Ectodermal cell (in vitro differentiated cells): ENCODE data around the gene MYH3.

Source experiments
- H3K27ac ChIP-seq: 2 replicates; pipeline ENCODE4 v1.7.0; 2013; ENCODE audit warnings: mild to moderate bottlenecking, low read depth, low read length; ENCODE audit not compliant: insufficient read depth, poor library complexity, severe bottlenecking
- H3K27me3 ChIP-seq: 2 replicates; pipeline ENCODE4 v1.7.0; 2013; ENCODE audit warnings: mild to moderate bottlenecking, low read length; ENCODE audit not compliant: insufficient read depth, control insufficient read depth, poor library complexity, severe bottlenecking
- H3K36me3 ChIP-seq: one replicate; pipeline ENCODE4 v1.7.0; 2013; ENCODE audit warnings: low read length; ENCODE audit not compliant: control insufficient read depth, insufficient read depth
- H3K4me1 ChIP-seq: one replicate; pipeline ENCODE4 v1.7.0; 2013; ENCODE audit warnings: low read length; ENCODE audit not compliant: control insufficient read depth, insufficient read depth
- H3K4me3 ChIP-seq: 2 replicates; pipeline ENCODE4 v1.7.0; 2013; ENCODE audit warnings: low read depth, low read length, control low read depth; ENCODE audit not compliant: insufficient read depth
- H3K9me3 ChIP-seq: 2 replicates; pipeline ENCODE4 v1.7.0; 2013; ENCODE audit warnings: mild to moderate bottlenecking, low read length, moderate library complexity; ENCODE audit not compliant: control insufficient read depth
- WGBS, 2 experiments: methylation state at CpG; one replicate each; pipeline ENCODE4 v1.1.7; 2013; ENCODE audit warnings: missing lambda C conversion rate in 2 of 2; 5-methylcytosine and 5-hydroxymethylcytosine counted together

MYH3 gene

DNA sequence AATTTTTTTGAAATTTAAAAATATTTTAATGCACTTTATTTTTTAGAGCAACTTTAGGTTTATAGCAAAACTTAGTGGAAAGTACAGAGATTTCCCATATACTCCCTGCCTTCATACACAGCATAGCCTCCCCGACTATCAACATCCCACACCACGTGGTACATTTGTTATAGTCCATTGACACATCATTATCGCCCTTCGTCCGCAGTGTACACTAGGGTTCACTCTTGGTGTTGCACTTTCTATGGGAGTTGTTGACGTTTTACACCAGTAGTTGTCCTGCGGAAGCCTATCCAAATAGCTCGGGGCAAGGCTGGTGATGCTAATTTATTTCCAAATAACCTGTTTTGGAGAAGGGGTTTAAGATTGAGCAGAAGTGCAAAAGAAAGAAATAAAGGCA lies 52.6 kb downstream of the MYH3 start:
- WGBS, 2 experiments: 93 to 94% methylated on average over 8 of the region's 8 CpGs
- no peaks in the 10 kb centered on the region for H3K4me1 ChIP-seq
- H3K27me3 ChIP-seq: no peaks in the 10 kb centered on the region
- H3K27ac ChIP-seq: no peak overlapping the region
- H3K4me3 ChIP-seq: no peak overlapping the region
- no peaks in the 10 kb centered on the region for H3K36me3 ChIP-seq
- no peaks in the 10 kb centered on the region for H3K9me3 ChIP-seq

DNA sequence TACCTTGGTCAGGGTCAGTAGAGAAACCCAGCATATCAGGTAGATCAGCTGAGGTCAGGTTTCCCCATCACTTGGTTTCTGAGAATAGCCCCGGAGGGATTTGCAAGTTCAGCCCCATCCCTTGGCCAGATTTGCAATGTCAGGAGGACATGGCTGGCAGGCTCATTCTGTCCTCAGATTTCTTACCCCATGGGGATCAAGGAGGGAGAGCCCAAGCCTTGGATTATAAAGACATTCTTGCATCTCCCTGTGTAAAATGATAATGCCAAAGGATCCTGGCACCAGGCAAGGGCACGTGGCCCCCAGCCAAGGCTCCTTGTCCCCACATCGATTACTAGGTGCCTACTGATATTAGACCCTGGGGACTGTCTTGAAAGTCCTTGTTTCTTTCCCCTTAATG lies 53.2 kb downstream of the MYH3 start:
- Histone ChIP-seq H3K36me3 (no peaks in the 10 kb centered on the region), H3K27me3 (no peaks in the 10 kb centered on the region), H3K27ac (no peak overlapping the region), H3K4me1 (no peaks in the 10 kb centered on the region), H3K9me3 (no peaks in the 10 kb centered on the region), H3K4me3 (no peak overlapping the region)
- WGBS, 2 experiments: 92 to 93% methylated on average over 3 of the region's 3 CpGs

DNA sequence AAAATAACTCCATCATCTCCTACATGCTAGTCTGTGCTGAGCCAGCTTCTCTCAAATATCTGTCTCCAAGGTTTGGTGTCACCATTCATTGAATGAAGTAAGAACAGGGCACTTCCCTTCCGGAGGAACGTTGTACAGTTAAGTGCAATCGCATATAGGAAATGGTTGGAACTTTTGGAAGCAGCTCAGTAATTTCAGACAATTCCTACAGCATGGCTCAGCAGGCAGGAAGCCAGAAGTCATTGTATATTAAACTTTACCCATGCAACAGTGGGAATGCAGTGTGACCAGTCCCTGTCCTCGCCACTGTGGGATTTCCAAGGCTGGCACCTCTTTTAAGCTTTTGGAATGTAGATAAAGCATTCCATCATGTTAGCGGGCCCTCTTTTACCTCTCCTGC lies 56.5 kb downstream of the MYH3 start:
- Histone ChIP-seq H3K27me3 (no peaks in the 10 kb centered on the region), H3K9me3 (peaks cover under 1% of the 10 kb centered on the region), H3K4me1 (no peaks in the 10 kb centered on the region), H3K36me3 (no peaks in the 10 kb centered on the region), H3K27ac (no peak overlapping the region), H3K4me3 (no peak overlapping the region)
- WGBS, 2 experiments: 86 to 87% methylated on average over 5 of the region's 5 CpGs

DNA sequence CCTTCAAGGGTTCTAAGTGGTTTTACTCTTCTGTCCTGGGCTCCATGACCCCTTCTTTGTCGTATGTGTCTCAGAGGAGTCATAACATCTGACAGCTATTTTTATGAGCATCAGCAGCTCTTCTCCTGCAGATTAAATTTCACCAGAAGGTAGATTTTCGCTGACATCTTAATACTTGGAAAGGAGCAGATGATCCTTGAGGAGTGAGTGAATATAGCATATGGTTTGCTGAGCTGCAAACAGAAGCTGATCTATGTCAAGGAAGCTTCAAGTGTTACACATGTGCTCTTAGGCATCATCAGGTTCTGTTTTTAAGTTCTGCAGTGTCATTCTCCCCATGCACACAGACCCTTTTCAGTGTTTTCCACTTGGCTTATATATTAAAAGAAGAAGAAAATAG lies 58.5 kb downstream of the MYH3 start:
- no peaks in the 10 kb centered on the region for H3K4me1 ChIP-seq
- H3K36me3 ChIP-seq: no peaks in the 10 kb centered on the region
- no peak overlapping the region for H3K4me3 ChIP-seq
- 93 to 94% methylated on average over 2 of the region's 2 CpGs for WGBS, 2 experiments
- H3K9me3 ChIP-seq: peaks cover 4% of the 10 kb centered on the region
- no peaks in the 10 kb centered on the region for H3K27me3 ChIP-seq
- no peak overlapping the region for H3K27ac ChIP-seq

DNA sequence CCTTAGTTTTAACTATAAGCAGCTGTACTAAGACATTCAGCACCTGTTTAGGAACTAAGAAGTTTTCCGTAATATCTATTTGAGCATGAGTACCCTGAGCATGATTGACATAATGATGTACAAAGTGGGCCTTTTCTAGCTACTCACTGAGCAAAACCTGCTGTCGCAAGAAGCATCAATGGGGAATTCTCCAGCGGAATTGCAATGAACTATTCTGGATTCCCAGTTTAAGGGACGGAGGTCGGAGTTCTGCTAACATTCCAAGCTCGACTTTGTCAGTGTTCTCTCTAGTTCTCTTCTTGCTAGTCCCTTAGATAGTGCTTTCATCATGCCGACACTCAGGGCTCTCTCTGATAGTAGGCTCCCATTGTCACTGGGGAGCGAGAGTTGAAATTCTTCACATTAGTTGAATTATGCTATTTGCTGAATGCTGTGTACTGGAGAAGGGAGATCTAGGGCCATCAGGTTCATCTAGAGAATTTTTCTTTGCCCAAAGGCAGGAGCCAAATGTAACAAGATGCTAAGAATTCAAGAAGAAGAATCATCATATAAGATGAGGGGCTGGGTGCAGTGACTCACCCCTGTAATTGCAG lies 67.5 kb downstream of the MYH3 start:
- H3K4me1 ChIP-seq: no peaks in the 10 kb centered on the region
- WGBS, 2 experiments: 91 to 95% methylated on average over 8 of the region's 8 CpGs

DNA sequence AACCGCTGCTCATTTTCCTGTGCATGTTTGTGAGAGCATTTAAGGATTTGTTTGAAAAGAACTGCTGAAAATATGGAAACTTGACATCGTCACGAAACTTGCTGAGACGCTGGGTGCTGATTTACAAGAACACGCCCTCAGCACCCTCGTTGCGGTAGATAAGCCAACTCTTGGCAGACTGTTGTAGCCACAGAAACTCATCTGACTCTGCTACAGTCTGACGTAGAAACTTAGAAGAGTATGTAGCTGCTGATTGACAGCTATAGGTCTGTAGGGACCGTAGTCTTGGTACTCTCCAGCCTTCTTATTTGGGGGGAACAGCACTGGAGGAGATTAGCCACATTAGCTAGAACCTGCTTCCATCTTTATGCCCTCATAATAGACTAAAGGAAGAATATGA lies 71.6 kb downstream of the MYH3 start:
- Histone ChIP-seq H3K36me3 (no peaks in the 10 kb centered on the region), H3K27ac (no peak overlapping the region), H3K9me3 (no peaks in the 10 kb centered on the region), H3K4me3 (no peak overlapping the region), H3K27me3 (no peaks in the 10 kb centered on the region), H3K4me1 (no peaks in the 10 kb centered on the region)
- 94 to 97% methylated on average over 9 of the region's 9 CpGs for WGBS, 2 experiments

More for the DNA sequence above, 67.5 kb downstream of the MYH3 start:
- H3K36me3 ChIP-seq: no peaks in the 10 kb centered on the region
- H3K4me3 ChIP-seq: no peak overlapping the region
- H3K27me3 ChIP-seq: no peaks in the 10 kb centered on the region
- H3K27ac ChIP-seq: no peak overlapping the region
- peaks cover 2% of the 10 kb centered on the region for H3K9me3 ChIP-seq

DNA sequence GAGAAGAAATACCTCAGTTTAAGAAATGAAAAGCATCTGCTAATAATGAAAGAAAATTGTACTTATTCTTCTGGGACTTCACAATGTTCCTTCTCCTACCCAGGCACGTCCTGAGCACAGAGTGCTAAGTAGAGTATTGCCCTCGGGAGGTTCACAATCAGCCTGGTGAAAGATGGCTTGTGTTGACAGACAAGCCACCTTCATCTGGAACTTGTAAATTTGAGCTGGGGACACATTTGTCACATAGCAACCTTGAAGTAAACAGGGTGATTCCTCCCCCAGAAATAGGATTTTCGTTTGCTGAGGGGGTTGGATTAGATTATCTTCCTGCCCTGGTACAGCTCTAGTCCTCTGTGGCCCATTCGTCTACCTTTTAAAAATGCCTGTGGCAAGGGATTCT lies 73.3 kb downstream of the MYH3 start:
- no peaks in the 10 kb centered on the region for H3K9me3 ChIP-seq
- H3K27me3 ChIP-seq: no peaks in the 10 kb centered on the region
- H3K4me1 ChIP-seq: no peaks in the 10 kb centered on the region
- H3K36me3 ChIP-seq: no peaks in the 10 kb centered on the region
- no peak overlapping the region for H3K27ac ChIP-seq
- WGBS, 2 experiments: 70 to 79% methylated on average over 4 of the region's 4 CpGs
- no peak overlapping the region for H3K4me3 ChIP-seq

DNA sequence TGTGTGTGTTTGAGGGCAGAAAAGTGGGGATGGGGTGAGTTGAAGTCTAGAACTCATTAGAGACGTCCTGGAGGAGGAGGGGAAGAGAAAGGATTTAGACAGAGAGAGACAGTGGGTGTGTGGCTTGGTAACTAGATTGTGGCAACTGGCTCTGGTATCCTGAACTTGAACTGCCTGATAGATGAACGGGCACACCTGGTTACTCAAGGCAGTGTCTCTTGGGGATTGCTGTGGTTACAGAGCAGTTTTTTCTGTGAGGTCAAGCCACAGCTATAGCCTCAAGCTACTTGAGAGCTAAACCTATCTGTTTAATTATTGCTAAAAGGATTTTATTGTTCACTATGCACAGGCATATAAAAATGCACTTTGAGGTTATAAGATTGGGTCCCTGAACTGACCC lies 77.8 kb downstream of the MYH3 start:
- Histone ChIP-seq H3K27ac (no peak overlapping the region), H3K4me1 (no peaks in the 10 kb centered on the region), H3K27me3 (no peaks in the 10 kb centered on the region), H3K4me3 (no peak overlapping the region), H3K9me3 (no peaks in the 10 kb centered on the region), H3K36me3 (no peaks in the 10 kb centered on the region)
- WGBS, 2 experiments: 84% methylated on average over 2 of the region's 2 CpGs
